ENCODE results near the gene LRRC75B. TPM values are rescaled to one million over a fixed set of nuclear protein-coding genes. Genes with fewer than 3 reads are reported as not detected.

The LRRC75B gene
- total and polyA plus RNA-seq, 2 of the 13 experiments (the other 11 are each of a cell fraction or from before 2014, with no cell fraction given): 11.8 to 34.8 TPM

DNA sequence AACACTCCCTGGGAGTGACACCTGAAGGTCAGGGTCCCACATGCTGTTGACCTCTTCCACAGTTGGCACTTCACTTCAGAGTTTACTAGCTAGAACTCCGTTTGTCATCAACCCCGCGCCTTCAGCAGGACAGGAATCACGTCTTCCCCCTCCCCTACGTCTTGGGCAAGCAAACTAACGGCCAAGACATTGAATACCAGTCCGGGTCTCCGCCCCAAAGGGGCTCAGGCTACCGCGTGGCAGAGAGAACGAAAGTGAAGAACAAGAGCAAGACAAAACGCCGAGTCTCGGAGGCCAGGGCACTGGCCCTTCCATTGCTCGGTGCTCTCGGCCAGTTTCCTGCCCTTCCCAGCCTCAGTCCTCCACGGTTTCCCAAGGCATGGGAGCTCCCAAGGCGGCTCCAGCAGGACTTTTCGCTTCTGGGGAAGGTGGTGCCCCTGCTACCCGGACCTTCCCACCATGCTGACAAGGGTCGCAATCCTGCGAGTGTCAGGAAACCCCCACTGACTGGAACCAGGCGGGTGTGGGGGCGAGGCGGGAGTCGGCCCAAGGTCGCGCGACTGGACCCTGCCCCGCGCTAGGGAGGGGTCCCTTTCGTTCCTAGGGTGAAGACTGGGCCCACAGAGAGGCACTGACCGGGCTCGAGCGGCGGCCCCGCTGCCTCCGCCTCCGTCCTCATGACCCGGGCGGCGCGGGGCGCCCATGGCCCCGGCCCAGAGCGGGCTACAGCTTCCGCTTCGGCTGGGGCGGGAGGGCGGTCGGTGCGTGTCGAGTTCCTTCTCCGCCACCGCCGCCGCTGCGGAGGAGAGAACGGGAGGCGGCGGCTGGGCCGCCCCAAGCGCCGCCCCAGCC, 38.3 kb downstream of the LRRC75B start, which contains the start of gene GUCD1 (continued):
- TF ChIP-seq ATF7-NPFF (CRISPR knock-in tag; IDR thresholded peaks at IDR 0.05; ENCODE audit: low read depth) (peak; percentile 74; the same call in 1 of the 2 replicates), NR1H2 (CRISPR knock-in tag; IDR thresholded peaks at IDR 0.05; ENCODE audit: borderline replicate concordance, low read depth) (no peak), MBD4 (IDR thresholded peaks at IDR 0.05; ENCODE audit: borderline replicate concordance, low read length) (no peak), ZKSCAN8 (CRISPR knock-in tag; IDR thresholded peaks at IDR 0.05; ENCODE audit: borderline replicate concordance) (no peak), SOX13 (IDR thresholded peaks at IDR 0.05) (no peak), SOX13 (CRISPR knock-in tag; conservative IDR thresholded peaks at IDR 0.05 in 1 of 2, IDR thresholded peaks at IDR 0.05 in 1 of 2) (0 out of 4 replicates have a peak, but pooled peaks of 1 of the 2 experiments have one; percentile 23), RAD21 (CRISPR knock-in tag; IDR thresholded peaks at IDR 0.05) (peak; percentile 58; the same call in 1 of the 2 replicates), EEA1 (CRISPR knock-in tag; IDR thresholded peaks at IDR 0.05; ENCODE audit: borderline replicate concordance) (peak; percentile 79; the same call in 1 of the 2 replicates), ZNF776 (CRISPR knock-in tag; IDR thresholded peaks at IDR 0.05) (peak; percentile 43; the same call in 1 of the 2 replicates), HNF4G (IDR thresholded peaks at IDR 0.05; ENCODE audit: borderline replicate concordance, low read depth, low read length) (no peak), HNF4G (CRISPR knock-in tag; IDR thresholded peaks at IDR 0.05; ENCODE audit: borderline replicate concordance, low read depth) (no peak), SRF (IDR thresholded peaks at IDR 0.05; ENCODE audit: low read depth, low read length) (no peak), ZBTB7B (CRISPR knock-in tag; IDR thresholded peaks at IDR 0.05) (peak; percentile 37; the same call in 1 of the 2 replicates), ZNF644 (CRISPR knock-in tag; IDR thresholded peaks at IDR 0.05; ENCODE audit: low read depth) (no peak), POLR2AphosphoS5 (IDR thresholded peaks at IDR 0.05; ENCODE audit: low read depth, low read length) (peak; percentile 31; the same call in 1 of the 2 replicates), NFE2L1 (CRISPR knock-in tag; IDR thresholded peaks at IDR 0.05; ENCODE audit: borderline replicate concordance) (no peak), HMG20A (CRISPR knock-in tag; IDR thresholded peaks at IDR 0.05; ENCODE audit: borderline replicate concordance) (no peak), THAP11 (CRISPR knock-in tag; IDR thresholded peaks at IDR 0.05) (peak; percentile 41; the same call in 1 of the 2 replicates)
- TF ChIP-seq, protein P1, sequence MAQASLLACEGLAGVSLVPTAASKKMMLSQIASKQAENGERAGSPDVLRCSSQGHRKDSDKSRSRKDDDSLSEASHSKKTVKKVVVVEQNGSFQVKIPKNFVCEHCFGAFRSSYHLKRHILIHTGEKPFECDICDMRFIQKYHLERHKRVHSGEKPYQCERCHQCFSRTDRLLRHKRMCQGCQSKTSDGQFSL (CRISPR knock-in tag; IDR thresholded peaks at IDR 0.05): no peak
- TF ChIP-seq, protein P2, sequence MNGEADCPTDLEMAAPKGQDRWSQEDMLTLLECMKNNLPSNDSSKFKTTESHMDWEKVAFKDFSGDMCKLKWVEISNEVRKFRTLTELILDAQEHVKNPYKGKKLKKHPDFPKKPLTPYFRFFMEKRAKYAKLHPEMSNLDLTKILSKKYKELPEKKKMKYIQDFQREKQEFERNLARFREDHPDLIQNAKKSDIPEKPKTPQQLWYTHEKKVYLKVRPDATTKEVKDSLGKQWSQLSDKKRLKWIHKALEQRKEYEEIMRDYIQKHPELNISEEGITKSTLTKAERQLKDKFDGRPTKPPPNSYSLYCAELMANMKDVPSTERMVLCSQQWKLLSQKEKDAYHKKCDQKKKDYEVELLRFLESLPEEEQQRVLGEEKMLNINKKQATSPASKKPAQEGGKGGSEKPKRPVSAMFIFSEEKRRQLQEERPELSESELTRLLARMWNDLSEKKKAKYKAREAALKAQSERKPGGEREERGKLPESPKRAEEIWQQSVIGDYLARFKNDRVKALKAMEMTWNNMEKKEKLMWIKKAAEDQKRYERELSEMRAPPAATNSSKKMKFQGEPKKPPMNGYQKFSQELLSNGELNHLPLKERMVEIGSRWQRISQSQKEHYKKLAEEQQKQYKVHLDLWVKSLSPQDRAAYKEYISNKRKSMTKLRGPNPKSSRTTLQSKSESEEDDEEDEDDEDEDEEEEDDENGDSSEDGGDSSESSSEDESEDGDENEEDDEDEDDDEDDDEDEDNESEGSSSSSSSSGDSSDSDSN (CRISPR knock-in tag; IDR thresholded peaks at IDR 0.05): peak; percentile 52
- TF ChIP-seq, protein P3, sequence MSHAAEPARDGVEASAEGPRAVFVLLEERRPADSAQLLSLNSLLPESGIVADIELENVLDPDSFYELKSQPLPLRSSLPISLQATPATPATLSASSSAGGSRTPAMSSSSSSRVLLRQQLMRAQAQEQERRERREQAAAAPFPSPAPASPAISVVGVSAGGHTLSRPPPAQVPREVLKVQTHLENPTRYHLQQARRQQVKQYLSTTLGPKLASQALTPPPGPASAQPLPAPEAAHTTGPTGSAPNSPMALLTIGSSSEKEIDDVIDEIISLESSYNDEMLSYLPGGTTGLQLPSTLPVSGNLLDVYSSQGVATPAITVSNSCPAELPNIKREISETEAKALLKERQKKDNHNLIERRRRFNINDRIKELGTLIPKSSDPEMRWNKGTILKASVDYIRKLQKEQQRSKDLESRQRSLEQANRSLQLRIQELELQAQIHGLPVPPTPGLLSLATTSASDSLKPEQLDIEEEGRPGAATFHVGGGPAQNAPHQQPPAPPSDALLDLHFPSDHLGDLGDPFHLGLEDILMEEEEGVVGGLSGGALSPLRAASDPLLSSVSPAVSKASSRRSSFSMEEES (CRISPR knock-in tag; IDR thresholded peaks at IDR 0.05): peak; percentile 3; the same call in 1 of the 2 replicates
- TF ChIP-seq, protein P4, sequence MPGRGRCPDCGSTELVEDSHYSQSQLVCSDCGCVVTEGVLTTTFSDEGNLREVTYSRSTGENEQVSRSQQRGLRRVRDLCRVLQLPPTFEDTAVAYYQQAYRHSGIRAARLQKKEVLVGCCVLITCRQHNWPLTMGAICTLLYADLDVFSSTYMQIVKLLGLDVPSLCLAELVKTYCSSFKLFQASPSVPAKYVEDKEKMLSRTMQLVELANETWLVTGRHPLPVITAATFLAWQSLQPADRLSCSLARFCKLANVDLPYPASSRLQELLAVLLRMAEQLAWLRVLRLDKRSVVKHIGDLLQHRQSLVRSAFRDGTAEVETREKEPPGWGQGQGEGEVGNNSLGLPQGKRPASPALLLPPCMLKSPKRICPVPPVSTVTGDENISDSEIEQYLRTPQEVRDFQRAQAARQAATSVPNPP (CRISPR knock-in tag; IDR thresholded peaks at IDR 0.05): no peak
- TF ChIP-seq, protein P5, sequence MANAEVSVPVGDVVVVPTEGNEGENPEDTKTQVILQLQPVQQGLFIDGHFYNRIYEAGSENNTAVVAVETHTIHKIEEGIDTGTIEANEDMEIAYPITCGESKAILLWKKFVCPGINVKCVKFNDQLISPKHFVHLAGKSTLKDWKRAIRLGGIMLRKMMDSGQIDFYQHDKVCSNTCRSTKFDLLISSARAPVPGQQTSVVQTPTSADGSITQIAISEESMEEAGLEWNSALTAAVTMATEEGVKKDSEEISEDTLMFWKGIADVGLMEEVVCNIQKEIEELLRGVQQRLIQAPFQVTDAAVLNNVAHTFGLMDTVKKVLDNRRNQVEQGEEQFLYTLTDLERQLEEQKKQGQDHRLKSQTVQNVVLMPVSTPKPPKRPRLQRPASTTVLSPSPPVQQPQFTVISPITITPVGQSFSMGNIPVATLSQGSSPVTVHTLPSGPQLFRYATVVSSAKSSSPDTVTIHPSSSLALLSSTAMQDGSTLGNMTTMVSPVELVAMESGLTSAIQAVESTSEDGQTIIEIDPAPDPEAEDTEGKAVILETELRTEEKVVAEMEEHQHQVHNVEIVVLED (CRISPR knock-in tag; IDR thresholded peaks at IDR 0.05; ENCODE audit: borderline replicate concordance): no peak

Data from HepG2 (cell line).